Measurements from ENCODE around the gene LFNG.

DNA sequence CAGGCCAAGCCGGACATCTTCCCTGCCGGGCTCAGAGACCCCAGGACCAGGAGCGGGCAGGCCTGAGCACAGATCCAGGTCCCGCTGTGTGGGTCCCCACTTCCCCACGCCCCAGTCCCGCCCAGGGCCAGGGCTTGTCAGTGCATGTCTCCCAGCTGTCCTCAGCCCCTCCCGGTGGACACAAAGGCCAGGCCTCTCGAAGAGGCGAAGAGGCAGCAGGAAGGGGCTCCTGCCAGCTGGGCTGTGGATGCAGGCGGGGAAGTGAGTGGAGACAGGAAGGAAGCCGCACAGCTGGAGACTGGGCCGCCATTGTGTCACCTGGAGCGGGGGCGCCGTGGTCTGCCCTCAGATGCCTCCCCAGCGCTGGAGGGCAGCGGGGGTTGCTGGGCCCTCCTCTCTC is 48.2 kb upstream of the LFNG start:
- TF ChIP-seq, protein P1, sequence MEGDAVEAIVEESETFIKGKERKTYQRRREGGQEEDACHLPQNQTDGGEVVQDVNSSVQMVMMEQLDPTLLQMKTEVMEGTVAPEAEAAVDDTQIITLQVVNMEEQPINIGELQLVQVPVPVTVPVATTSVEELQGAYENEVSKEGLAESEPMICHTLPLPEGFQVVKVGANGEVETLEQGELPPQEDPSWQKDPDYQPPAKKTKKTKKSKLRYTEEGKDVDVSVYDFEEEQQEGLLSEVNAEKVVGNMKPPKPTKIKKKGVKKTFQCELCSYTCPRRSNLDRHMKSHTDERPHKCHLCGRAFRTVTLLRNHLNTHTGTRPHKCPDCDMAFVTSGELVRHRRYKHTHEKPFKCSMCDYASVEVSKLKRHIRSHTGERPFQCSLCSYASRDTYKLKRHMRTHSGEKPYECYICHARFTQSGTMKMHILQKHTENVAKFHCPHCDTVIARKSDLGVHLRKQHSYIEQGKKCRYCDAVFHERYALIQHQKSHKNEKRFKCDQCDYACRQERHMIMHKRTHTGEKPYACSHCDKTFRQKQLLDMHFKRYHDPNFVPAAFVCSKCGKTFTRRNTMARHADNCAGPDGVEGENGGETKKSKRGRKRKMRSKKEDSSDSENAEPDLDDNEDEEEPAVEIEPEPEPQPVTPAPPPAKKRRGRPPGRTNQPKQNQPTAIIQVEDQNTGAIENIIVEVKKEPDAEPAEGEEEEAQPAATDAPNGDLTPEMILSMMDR (IDR thresholded peaks at IDR 0.05 in 8 of 11, conservative IDR thresholded peaks at IDR 0.05 in 3 of 11) = no peak
- peak in 2 of 3 donors; percentile 57 to 59 for TF ChIP-seq POLR2AphosphoS5 (IDR thresholded peaks at IDR 0.05)

Measured in spleen (tissue), 7 donors.